ENCODE data around the gene GNB4.

GRCh38 chr3:179401561-179401960, 49.7 kb downstream of the GNB4 start:
- TF ChIP-seq CTCF (IDR thresholded peaks at IDR 0.05) (no peak), EP300 (IDR thresholded peaks at IDR 0.05) (no peak), POLR2A (IDR thresholded peaks at IDR 0.05) (no peak)

All from ovary (tissue), 3 donors.